ENCODE data around the gene NDUFS5.

The NDUFS5 gene

DNA sequence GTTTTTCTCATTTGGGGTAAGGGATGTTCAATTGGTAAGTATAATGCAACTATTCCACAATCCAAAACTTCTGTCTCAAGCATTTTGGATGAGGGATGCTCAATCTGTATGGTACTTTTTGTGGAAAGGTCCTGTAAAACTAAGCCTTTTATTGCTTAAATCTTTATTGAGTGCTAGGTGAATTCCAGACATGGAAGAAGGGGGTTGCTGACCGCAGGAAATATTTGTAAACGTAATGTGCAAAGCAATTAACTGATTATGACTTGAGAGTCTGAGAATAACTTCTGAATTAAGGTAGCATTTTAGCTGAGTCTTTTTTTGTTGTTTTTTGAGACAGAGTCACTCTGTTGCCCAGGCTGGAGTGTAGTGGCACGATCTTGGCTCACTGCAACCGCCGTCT lies 32.0 kb upstream of the NDUFS5 start:
- ChIA-PET CTCF (interaction anchor here (0.6 kb wide), 1 partner anchor 197 kb away, joined by 3 read pairs; no protein-coding TSS in a partner anchor), POLR2A (no interaction called here)
- TF ChIP-seq ZNF223 (tag by site-specific recombination; IDR thresholded peaks at IDR 0.05) = no peak
- TF ChIP-seq, protein P1, sequence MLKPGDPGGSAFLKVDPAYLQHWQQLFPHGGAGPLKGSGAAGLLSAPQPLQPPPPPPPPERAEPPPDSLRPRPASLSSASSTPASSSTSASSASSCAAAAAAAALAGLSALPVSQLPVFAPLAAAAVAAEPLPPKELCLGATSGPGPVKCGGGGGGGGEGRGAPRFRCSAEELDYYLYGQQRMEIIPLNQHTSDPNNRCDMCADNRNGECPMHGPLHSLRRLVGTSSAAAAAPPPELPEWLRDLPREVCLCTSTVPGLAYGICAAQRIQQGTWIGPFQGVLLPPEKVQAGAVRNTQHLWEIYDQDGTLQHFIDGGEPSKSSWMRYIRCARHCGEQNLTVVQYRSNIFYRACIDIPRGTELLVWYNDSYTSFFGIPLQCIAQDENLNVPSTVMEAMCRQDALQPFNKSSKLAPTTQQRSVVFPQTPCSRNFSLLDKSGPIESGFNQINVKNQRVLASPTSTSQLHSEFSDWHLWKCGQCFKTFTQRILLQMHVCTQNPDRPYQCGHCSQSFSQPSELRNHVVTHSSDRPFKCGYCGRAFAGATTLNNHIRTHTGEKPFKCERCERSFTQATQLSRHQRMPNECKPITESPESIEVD (tag by site-specific recombination; IDR thresholded peaks at IDR 0.05) = peak; percentile 45
- peaks cover 25 to 63% of the 10 kb centered on the region in 2 experiments for H3K36me3 ChIP-seq (ENCODE audit: control insufficient read depth in 2 of 2, insufficient read depth in 1 of 2, low read length in 2 of 2)
- no peak overlapping the region for H3K4me3 ChIP-seq (ENCODE audit: low read depth, low read length)
- H3K27ac ChIP-seq (ENCODE audit: extremely low read depth, low read depth, low read length) = no peak overlapping the region
- peaks cover 5% of the 10 kb centered on the region; the same call in 1 of the 2 replicates for H3K4me1 ChIP-seq (ENCODE audit: control insufficient read depth, insufficient read depth, low read length)
- H3K9me3 ChIP-seq (ENCODE audit: control insufficient read depth, insufficient read depth, low read depth, low read length) = no peaks in the 10 kb centered on the region

DNA sequence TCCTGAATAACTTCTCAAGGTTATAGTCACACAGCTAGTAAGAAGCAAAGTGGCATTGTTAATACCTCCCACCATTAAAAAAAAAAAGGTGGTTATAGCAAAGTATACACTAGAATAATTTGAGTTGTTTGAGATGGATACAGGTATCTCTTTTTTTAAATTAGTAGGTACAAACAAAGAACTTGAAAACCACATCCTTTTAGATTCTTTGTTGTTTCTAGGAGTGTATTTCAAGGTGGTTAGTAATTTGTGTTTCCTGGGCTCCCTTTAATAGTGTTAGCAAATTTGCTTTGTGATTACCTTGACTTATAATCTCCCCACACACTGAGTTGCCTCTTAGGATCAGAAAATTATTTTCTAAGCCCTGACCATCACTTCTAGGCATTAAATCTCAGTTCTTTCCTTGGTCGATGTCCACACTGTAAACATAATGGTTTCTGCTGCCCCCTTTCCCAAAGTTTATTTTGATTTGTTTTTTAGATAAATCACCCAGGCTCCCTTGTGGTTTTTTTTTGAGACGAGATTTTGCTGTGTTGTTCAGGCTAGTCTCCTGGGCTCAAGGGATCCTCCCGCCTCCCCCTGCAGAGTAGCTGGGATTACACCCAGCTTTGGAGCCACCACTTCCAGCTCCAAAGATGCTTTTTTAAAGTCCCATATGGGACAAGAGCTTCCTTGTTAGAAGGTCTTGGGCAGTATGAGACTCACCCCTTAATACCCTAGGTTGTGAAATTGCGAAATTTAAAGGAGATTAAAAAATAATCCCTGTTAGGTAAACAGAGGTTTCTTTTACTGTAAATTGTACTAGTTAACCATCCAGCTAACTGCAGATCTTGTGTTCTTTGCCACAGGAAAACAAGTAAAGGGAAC lies 28.9 kb upstream of the NDUFS5 start:
- ChIA-PET CTCF (interaction anchor here (0.6 to 0.9 kb wide), 3 partner anchors 81 to 99 kb away, joined by 3 read pairs; no protein-coding TSS in a partner anchor), POLR2A (interaction anchor here (0.5 to 1.2 kb wide), 3 partner anchors 116 to 997 kb away, joined by 3 read pairs; partner anchors contain the start of gene GJA9)
- H3K4me3 ChIP-seq (ENCODE audit: low read depth, low read length) = no peak overlapping the region
- H3K27ac ChIP-seq (ENCODE audit: extremely low read depth, low read depth, low read length) = no peak overlapping the region
- H3K9me3 ChIP-seq (ENCODE audit: control insufficient read depth, insufficient read depth, low read depth, low read length) = no peaks in the 10 kb centered on the region
- TF ChIP-seq YY2 (tag by site-specific recombination; IDR thresholded peaks at IDR 0.05) (no peak), ZNF112 (tag by site-specific recombination; IDR thresholded peaks at IDR 0.05) (no peak), ZNF239 (tag by site-specific recombination; IDR thresholded peaks at IDR 0.05) (no peak), ZNF707 (tag by site-specific recombination; IDR thresholded peaks at IDR 0.05) (no peak), ZNF658 (tag by site-specific recombination; IDR thresholded peaks at IDR 0.05) (no peak), OVOL3 (tag by site-specific recombination; IDR thresholded peaks at IDR 0.05) (no peak), ZNF530 (tag by site-specific recombination; IDR thresholded peaks at IDR 0.05; ENCODE audit: low read depth) (no peak), KLF10 (tag by site-specific recombination; IDR thresholded peaks at IDR 0.05) (no peak), ZBTB17 (tag by site-specific recombination; IDR thresholded peaks at IDR 0.05) (no peak), KLF16 (tag by site-specific recombination; IDR thresholded peaks at IDR 0.05) (no peak), WT1 (tag by site-specific recombination; IDR thresholded peaks at IDR 0.05) (no peak), GFI1B (tag by site-specific recombination; IDR thresholded peaks at IDR 0.05) (no peak), ZNF114 (tag by site-specific recombination; IDR thresholded peaks at IDR 0.05) (no peak), TRIM28 (IDR thresholded peaks at IDR 0.05; ENCODE audit: borderline replicate concordance, low read length) (no peak), ZXDB (tag by site-specific recombination; IDR thresholded peaks at IDR 0.05) (no peak), ZBTB48 (tag by site-specific recombination; IDR thresholded peaks at IDR 0.05) (no peak), ZIC2 (tag by site-specific recombination; IDR thresholded peaks at IDR 0.05) (no peak)
- TF ChIP-seq, protein P2, sequence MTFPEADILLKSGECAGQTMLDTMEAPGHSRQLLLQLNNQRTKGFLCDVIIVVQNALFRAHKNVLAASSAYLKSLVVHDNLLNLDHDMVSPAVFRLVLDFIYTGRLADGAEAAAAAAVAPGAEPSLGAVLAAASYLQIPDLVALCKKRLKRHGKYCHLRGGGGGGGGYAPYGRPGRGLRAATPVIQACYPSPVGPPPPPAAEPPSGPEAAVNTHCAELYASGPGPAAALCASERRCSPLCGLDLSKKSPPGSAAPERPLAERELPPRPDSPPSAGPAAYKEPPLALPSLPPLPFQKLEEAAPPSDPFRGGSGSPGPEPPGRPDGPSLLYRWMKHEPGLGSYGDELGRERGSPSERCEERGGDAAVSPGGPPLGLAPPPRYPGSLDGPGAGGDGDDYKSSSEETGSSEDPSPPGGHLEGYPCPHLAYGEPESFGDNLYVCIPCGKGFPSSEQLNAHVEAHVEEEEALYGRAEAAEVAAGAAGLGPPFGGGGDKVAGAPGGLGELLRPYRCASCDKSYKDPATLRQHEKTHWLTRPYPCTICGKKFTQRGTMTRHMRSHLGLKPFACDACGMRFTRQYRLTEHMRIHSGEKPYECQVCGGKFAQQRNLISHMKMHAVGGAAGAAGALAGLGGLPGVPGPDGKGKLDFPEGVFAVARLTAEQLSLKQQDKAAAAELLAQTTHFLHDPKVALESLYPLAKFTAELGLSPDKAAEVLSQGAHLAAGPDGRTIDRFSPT (tag by site-specific recombination; IDR thresholded peaks at IDR 0.05) = no peak
- TF ChIP-seq, protein P3, sequence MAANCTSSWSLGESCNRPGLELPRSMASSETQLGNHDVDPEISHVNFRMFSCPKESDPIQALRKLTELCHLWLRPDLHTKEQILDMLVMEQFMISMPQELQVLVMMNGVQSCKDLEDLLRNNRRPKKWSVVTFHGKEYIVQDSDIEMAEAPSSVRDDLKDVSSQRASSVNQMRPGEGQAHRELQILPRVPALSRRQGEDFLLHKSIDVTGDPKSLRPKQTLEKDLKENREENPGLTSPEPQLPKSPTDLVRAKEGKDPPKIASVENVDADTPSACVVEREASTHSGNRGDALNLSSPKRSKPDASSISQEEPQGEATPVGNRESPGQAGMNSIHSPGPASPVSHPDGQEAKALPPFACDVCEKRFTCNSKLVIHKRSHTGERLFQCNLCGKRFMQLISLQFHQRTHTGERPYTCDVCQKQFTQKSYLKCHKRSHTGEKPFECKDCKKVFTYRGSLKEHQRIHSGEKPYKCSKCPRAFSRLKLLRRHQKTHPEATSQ (tag by site-specific recombination; IDR thresholded peaks at IDR 0.05) = no peak
- H3K36me3 ChIP-seq (ENCODE audit: control insufficient read depth in 2 of 2, insufficient read depth in 1 of 2, low read length in 2 of 2) = peaks cover 55 to 94% of the 10 kb centered on the region in 2 experiments
- peaks cover 2% of the 10 kb centered on the region; the same call in 1 of the 2 replicates for H3K4me1 ChIP-seq (ENCODE audit: control insufficient read depth, insufficient read depth, low read length)
